Measurements from ENCODE around the gene NECTIN2. TPM values are rescaled to one million over a fixed set of nuclear protein-coding genes. Genes with fewer than 3 reads are reported as not detected.

NECTIN2 gene
- total RNA-seq = 10 to 100 TPM; 54.0 to 94.1 TPM
- long read RNA-seq, transcript NECTIN2-202 (6 exons, 2,112 nt) = major isoform, 83 of 93 reads
- long read RNA-seq, partial matches to known transcripts = 9 of 93 reads
- long read RNA-seq, other reads (novel, unspliced or antisense) = 1 of 93 reads

DNA sequence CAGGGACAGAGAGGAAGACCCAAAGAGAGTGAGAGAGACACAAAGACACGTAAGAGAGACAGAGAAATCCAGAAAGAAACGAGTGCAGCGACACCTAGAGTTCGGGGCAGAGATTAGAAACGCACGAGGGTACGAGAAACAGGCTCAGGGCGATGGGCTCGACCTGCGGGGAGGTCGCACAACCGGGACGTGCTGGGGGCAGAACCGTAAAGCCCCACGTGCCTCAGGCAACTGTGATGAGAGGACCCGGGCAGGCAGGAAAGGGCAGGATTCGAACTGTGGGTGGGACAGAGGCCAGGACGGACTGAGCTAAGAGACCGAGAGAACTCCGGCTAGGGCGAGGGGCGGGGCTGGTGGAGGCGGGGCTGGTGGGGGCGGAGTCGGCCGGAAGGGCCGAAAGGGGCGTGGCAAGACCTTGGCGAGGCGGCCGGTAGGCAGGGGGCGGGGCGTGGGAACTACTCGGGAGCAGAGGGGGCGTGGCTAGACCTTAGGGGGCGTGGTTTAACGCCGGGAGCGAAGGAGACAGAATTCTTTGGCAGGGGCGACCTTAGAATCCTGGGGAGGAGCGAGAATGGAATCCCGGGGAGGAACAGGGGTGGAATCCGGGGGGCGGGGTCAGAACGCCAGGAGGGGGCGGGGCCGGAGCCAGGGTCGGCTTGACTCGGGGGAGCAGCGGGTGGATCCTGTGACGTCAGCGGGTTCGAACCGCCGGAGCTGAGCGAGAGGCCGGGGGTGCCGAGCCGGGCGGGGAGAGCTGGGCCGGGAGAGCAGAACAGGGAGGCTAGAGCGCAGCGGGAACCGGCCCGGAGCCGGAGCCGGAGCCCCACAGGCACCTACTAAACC is at the start of gene NECTIN2:
NECTIN2 (plus strand) TSS at position 686 of the 843 bp plus-strand sequence. CDS start 229 bp downstream, outside the sequence.
- ATAC-seq (peak; percentile 84 to 85), DNase-seq (peak; percentile 100)
- intact Hi-C loops (cut with DNase I) = loop anchor here in 1 of 2 donors (2.0 to 10.0 kb wide), 4 partner anchors 37 to 159 kb away; partner anchors contain the start of gene BCAM

DNA sequence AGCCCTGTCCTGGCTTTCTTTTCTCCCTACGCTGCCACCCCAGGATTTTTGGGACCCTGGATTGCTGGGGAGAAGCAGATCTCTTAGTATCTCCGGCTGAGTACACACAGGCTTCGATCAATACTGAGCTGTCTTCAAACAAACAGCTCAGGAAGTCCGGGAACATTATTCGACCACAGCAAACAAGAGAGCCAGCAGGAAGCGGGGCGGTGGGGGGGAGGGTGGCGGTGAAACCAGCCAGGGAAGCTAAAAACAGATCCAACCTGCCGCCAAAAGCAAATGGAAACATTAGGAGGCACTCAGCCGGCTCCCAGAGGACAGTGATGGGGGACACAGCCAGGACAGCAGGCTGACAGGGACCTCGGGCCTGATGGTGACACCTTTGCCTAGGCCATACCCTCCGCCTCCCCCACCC is 49.4 kb upstream of the NECTIN2 start:
- intact Hi-C loops (cut with DNase I) = loop anchor here in 1 of 2 donors (5.0 kb wide), 1 partner anchor 46 kb away; no protein-coding TSS in a partner anchor
- DNase-seq (peak; percentile 51), ATAC-seq (peak; percentile 47 to 75)

DNA sequence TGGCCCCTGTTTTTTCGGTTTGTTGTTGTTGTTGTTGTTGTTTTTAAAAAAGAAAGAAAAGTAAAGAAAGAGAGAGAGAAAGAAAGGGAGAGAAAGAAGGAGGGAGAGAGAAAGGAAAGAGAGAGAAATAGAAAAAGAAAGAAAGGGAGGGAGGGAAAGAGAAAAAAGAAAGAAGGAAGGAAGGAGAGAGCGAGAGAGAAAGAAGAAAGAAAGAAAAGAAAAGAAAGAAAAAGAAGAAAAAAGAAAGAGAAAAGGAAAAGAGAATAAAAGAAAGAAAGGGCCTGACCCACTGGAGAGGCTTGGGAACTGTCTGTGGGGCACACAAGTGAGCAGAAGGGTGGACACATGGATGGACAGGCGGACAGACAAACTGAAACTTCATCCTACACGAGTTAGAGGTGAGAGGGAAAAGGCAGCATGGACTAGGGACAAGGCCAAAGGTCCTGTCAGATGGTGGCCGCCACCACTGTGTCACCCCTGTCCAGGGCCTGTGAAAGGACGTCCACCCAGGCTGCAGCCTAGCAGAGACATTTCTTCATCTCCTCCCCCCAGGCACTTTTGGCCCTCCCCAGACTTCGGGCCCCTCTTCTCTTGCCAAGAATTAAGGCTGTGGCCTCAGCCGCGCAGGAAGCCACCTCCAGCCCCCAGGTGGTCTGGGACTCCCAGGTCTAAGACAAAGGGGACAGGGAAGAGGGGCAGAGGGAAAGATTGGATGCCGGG is 46.3 kb upstream of the NECTIN2 start:
- ATAC-seq = peak in 1 of 2 donors; percentile 8

DNA sequence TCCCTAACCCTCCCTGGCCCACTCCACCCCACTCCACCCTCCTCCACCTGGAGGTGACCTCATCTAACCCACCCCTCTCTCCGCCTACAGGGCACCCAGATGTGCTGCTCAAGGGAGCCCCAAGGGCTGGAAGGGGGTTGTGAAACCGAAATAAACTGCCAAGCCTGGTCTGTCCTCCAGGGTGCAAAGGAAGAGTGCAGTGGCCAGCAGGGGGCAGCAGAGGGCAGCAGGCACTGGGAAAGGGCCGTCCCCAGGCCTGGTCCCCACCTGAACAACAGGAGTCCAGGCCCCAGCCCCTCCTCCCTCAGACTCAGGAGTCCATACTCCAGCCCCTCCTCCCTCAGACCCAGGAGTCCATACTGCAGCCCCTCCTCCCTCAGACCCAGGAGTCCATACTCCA is 45.6 kb upstream of the NECTIN2 start:
- intact Hi-C loops (cut with DNase I) = loop anchor here in 1 of 2 donors (2.0 kb wide), 1 partner anchor 44 kb away; no protein-coding TSS in a partner anchor
- ATAC-seq (peak; percentile 92 to 94), DNase-seq (peak; percentile 88)

More for the DNA sequence above, 46.3 kb upstream of the NECTIN2 start:
- DNase-seq = no peak
- intact Hi-C loops (cut with DNase I) = loop anchor here (2.0 to 5.0 kb wide), 2 partner anchors 43 to 45 kb away; no protein-coding TSS in a partner anchor

DNA sequence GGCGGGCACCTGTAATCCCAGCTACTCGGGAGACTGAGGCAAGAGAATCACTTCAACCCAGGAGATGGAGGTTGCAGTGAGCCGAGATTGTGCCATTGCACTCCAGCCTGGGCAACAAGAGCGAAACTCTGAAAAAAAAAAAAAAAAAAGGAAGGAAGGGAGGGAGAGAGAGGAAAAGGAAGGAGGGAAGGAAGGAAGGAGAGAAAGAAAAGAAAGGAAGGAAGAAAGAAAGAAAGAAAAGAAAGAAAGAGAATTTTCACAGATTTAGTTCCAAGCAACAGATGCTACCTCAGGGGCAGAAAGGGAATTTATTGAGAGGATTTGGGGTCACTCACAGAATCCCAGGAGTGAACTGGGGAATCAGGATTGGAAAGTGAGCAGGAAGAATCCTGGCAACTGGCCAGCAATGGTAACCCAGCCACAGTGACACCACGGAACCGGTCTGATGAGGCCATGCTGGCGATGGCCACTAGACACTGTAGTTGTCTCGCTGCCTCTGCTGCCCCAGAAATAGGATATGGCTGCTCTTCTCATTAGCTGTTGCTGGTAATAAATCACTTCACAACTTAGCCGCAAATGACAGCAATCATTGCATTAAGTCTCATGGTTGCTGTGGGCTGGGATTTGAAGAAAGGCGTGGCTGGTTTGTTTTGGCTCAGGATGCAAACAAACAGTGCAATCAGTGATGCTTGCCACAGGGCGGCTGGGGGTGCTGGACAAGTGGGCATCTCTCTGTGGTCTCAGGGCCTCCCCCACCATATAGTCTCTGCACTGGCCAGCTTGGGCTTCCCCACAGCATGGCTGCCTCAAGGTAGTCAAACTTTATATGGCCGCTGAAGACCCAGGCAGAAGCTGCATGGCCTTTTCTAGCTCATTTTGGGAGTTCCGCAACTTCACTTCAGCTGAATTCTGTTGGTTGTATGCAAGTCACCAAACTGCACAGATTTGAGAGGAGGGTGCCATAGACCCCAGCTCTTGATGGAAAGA is 42.4 kb upstream of the NECTIN2 start:
- no peak for ATAC-seq
- intact Hi-C loops (cut with DNase I) = no loop called here
- no peak for DNase-seq

DNA sequence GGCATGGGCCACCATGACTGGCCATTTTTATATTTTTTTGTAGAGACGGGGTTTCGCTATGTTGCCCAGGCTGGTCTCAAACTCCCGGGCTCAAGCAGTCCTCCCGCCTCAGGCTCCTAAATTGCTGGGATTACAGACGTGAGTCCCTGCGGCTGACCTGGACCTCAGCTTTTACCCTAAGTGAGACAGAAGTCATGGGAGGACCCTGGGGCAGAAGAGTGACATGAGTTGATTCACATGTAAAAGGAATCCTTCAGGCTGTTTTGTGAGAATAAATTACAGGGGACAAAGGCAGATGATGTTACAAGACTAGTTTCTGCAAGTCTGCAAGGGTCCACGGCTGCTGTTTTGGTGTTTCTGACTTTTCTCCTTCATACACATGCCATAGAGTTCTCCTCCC is 39.8 kb upstream of the NECTIN2 start:
- DNase-seq (no peak), ATAC-seq (no peak)
- intact Hi-C loops (cut with DNase I) = no loop called here

DNA sequence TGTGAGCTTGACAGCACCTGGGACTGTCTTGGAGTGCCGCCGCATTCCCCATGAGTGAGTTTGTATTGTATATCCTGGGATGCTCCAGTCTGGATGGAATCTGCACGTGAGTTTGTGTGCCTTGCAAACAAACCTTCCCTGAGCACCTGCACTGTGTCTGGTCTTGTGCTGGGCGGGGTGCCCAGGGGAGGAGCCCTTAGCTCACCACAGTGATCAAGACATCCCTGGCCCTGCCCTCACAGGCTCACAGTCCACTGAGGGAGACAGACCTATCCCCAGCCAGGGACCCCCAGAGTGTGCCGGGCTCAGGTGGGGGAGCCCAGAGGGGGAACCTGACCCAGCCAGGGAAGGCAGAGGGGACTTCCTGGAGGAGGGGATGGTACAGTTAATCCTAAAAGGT is 38.9 kb upstream of the NECTIN2 start:
- intact Hi-C loops (cut with DNase I) = no loop called here
- ATAC-seq (peak in 1 of 2 donors; percentile 25), DNase-seq (no peak)

DNA sequence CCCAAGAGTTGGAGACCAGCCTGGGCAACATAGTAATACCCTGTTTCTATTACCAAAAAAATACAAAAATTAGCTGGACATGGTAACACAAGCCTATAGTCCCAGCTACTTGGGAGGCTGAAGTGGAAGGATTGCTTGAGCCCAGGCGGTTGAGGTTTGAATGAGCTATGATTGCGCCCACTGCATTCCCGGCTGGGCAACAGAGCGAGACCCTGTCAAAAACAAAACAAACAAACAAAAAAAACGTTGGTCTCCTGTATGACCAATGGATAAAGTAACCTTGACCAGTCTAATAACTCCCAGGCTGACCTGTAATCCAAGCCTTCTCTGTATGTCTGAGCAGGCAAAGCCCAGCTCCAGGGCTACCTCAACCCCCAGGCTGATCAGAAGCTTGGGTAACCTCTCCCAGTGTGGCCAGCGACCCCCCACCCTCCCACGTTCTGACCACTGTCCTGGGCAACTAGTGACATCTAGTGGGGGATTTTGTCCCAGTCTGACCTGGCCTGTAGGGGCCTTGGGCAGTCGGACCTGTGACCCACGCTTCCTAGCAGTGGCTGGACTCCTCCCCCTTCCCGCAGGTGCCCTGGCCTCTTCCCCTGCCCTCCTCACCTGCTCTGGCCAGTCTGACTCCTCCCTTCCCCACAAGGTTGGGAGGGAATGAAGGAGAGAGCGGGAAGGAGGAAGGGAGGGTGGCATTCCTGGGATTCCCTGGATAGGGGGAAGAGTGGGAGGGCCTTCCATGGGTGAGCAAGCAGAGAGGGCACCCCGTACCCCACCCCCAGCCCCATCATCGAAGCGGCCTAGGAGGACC is 38.2 kb upstream of the NECTIN2 start:
- intact Hi-C loops (cut with DNase I) = loop anchor here in 1 of 2 donors (2.0 kb wide), 1 partner anchor 37 kb away; no protein-coding TSS in a partner anchor
- ATAC-seq (peak; percentile 53 to 59), DNase-seq (no peak)

DNA sequence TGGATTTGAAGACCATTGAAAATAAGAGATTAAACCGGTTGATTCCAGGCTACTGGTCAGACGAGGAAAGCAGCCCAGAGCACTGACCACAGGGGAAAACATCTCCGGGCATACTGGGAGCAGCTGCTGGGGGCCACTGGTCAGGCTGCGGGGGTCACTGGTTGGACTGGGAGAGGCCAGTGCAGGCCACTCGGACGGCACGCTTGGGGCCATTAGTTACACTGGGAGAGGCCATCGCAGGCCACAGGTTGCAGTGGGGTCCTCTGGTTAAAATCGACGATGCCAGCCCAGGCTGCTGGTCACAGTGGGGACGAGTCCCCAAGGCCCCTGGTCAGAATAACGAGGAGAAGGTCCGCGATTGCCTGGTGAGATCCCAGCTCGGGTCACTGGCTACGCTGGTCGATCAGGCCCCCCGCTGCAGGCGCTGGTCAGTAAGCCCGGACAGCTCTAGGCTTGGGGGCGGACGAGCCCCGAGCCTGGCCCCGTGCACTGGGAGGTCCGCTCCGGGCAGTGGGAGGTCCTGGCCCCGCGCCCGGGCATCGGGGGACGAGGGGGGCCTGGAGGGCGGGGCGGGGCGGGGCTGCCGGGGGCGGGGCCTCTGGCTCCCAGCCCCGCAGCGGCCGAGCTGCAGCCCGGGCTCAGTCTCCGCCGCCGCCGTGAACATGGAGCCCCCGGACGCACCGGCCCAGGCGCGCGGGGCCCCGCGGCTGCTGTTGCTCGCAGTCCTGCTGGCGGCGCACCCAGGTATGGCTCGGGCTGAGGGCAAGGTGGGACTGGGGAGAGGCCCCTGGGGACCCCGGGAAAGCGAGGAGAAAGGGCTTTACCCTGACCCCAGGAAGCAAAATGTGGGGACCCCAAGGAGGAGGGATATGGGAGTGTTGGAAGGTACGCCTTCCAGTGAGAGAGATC is 37.4 kb upstream of the NECTIN2 start, which contains the start of gene BCAM:
BCAM (plus strand) TSS at position 641 of the 909 bp plus-strand sequence; CDS start at position 663, 22 bp downstream.
- peak; percentile 95 to 97 for ATAC-seq
- peak; percentile 86 for DNase-seq
- intact Hi-C loops (cut with DNase I) = loop anchor here in 1 of 2 donors (2.0 kb wide), 1 partner anchor 36 kb away; no protein-coding TSS in a partner anchor

DNA sequence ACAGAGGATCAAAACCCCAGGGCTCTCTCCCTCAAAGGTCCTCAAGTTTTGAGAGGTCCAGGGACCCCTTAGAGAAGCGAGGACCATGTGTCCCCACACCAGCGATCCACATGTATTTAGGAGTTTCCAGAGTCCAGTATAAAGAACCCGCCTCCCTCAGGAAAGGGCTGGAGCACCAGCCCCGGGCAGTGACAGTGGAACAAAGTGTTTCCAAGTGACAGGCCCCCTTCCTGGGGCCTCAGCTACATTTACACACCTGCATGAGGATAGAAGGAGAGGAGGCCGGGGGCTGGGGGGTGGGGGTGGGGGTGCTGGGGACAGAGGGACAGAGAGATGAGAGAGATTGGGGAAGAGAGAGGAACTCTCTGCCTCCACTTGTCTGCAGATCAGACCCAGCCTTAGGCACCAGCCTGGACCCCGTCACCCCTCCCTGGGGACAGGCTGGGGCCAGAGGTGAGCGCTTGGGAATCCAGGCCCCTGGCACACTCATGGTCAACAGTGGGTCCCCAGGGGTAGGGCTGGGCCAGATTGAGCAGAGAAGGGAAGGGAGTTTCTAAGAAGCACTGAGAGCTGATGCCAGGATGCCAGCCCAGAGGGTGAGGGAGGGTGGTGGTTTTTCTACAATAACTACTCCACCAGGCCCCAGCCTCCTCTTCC is 36.4 kb upstream of the NECTIN2 start:
- intact Hi-C loops (cut with DNase I) = loop anchor here in 1 of 2 donors (2.0 kb wide), 1 partner anchor 35 kb away; no protein-coding TSS in a partner anchor
- ATAC-seq = no peak
- no peak for DNase-seq

DNA sequence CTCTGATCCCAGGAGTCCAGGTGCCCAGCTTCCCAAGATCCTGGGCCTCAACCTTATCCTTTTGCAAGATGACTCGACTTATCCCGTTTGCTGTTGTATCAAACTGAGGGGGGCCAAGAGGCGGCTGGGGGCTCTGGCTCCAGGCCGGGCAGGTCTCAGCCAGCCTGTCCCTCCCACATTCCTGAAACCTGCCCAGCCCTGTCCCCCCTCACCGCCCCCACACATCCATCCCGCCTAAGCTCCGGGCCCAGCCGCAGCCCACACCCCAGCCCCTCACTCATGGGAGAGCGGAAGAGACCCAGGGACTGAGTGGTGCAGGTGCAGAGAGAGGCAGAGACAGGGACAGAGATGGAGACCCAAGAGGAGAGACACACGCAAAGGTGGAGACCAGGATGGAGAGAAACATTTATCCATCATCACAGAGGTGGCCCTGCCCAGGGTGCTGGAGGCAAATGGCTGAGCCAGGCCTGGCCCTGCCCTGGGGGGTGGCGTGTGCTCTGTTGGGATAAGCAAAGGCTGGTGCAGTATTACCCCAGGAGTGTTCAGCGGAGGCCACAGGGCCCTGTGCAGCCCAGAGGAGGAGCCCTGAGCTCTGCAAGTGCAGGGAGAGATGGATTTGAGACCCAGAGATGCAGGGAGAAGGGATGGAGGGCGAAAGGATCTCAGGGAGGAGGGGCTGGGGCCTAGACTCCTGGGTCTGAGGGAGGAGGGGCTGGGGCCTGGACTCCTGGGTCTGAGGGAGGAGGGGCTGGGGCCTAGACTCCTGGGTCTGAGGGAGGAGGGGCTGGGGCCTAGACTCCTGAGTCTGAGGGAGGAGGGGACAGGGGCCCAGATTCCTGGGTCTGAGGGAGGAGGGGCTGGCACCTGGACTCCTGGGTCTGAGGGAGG is 35.6 kb upstream of the NECTIN2 start:
- DNase-seq = no peak
- intact Hi-C loops (cut with DNase I) = no loop called here

DNA sequence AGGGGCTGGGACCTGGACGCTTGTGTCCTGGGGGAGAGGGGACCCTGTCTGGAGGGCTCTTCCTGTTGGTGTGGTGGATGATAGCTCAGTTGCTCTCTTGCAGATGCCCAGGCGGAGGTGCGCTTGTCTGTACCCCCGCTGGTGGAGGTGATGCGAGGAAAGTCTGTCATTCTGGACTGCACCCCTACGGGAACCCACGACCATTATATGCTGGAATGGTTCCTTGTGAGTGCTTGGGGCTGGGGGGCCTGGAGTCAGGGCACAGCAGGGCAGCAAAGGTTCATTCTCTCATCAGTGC is 35.0 kb upstream of the NECTIN2 start:
- no peak for DNase-seq

More for the DNA sequence above, 35.6 kb upstream of the NECTIN2 start:
- ATAC-seq = no peak

DNA sequence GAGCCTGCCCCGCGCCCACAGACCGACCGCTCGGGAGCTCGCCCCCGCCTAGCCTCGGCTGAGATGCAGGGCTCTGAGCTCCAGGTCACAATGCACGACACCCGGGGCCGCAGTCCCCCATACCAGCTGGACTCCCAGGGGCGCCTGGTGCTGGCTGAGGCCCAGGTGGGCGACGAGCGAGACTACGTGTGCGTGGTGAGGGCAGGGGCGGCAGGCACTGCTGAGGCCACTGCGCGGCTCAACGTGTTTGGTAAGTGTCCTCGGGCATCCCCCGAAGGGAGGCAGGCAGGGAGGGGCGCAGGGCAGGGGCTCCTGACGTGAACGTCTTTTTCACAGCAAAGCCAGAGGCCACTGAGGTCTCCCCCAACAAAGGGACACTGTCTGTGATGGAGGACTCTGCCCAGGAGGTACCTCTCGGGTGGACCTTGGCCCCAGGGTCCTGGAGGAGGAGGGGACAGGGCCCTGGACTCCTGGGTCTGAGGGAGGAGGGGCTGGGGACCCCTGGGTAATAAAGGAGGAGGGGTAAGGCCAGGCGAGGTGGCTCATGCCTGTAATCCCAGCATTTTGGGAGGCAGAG is 33.9 kb upstream of the NECTIN2 start:
- DNase-seq (no peak), ATAC-seq (no peak)
- intact Hi-C loops (cut with DNase I) = no loop called here

More for the DNA sequence above, 35.0 kb upstream of the NECTIN2 start:
- no peak for ATAC-seq
- intact Hi-C loops (cut with DNase I) = no loop called here

DNA sequence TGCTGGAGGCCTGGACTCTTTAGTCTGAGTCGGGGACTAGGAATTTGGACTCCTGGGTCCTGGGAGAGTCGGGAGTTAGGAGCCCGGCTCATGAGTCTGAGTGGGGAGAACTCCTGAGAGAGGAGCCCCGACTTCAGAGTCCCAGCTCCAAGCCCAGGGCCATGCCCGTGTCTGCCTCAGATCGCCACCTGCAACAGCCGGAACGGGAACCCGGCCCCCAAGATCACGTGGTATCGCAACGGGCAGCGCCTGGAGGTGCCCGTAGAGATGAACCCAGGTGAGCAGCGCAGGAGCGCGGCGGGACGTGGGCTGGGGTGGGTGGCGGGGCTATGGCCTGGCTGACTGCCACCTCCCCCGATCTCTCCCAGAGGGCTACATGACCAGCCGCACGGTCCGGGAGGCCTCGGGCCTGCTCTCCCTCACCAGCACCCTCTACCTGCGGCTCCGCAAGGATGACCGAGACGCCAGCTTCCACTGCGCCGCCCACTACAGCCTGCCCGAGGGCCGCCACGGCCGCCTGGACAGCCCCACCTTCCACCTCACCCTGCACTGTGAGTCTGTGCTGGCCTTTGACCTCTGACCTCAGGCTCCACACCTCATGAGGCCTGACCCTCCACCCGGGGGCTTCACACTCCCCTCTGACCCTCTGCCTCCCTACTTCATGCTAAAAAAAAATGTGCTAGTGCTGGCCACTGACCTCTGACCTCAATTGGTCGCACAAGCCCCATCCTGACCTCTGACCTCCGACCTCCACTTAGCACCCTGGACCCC is 32.8 kb upstream of the NECTIN2 start:
- ATAC-seq (no peak), DNase-seq (no peak)
- intact Hi-C loops (cut with DNase I) = no loop called here
